B cell (primary cell): ENCODE results near the gene ODF2. TPM values are rescaled to one million over a fixed set of nuclear protein-coding genes. Genes with fewer than 3 reads are reported as not detected.

Experiments used
- ATAC-seq: fragments of 200-7000 bp; cut with Tn5 transposase; one replicate; pipeline ENCODE4 v1.10.0; 2021; ENCODE audit warnings: low read depth, mild to moderate bottlenecking, moderate number of reproducible peaks, moderate library complexity
- CTCF ChIA-PET: fragments of 350-600 bp; sonication (Branson Sonifier 250); formaldehyde crosslinking; loops from one replicate; lab custom pipeline; 2021; ENCODE audit warnings: antibody characterized with exemption, inconsistent platforms; lab: Charles Lee
- POLR2A ChIA-PET: fragments of 350-600 bp; sonication (Branson Sonifier 250); formaldehyde crosslinking; loops from one replicate; lab custom pipeline; 2021; ENCODE audit warnings: antibody characterized with exemption; lab: Charles Lee
- DNase-seq: peaks from one replicate; pipeline ENCODE4 v3.0.0; 2013
- H2AFZ ChIP-seq: 2 replicates; pipeline ENCODE4 v1.6.1; 2012; ENCODE audit warnings: mild to moderate bottlenecking, low read depth, low read length; ENCODE audit not compliant: insufficient read depth, poor library complexity, severe bottlenecking
- H3K27ac ChIP-seq, 2 donors: 1 replicate in 1 of 2; 2 replicates in 1 of 2; pipeline ENCODE4 v1.5.1; 2012 to 2013; ENCODE audit warnings: low read length in 2 of 2, mild to moderate bottlenecking in 2 of 2, moderate library complexity in 1 of 2
- H3K27me3 ChIP-seq, 4 experiments: fragments of 200-600 bp in 1 of 4; sonication (generic) in 1 of 4; replicated peaks in 1 of 4; 1 replicate in 2 of 4; 2 replicates in 2 of 4; pipeline versions ENCODE4 v1.6.1 to v1.7.0; 2013 to 2016; ENCODE audit warnings: low read length in 3 of 4, mild to moderate bottlenecking in 2 of 4, mixed read lengths in 1 of 4, moderate library complexity in 1 of 4; ENCODE audit not compliant: insufficient read depth in 4 of 4, control insufficient read depth in 3 of 4; ENCODE audit errors: control extremely low read depth in 1 of 4
- H3K36me3 ChIP-seq, 2 experiments: replicated peaks in 1 of 2; 1 replicate in 1 of 2; 2 replicates in 1 of 2; pipeline versions ENCODE4 v1.6.1 to v1.7.1; 2013; ENCODE audit warnings: low read length in 1 of 2; ENCODE audit not compliant: insufficient read depth in 2 of 2, control insufficient read depth in 1 of 2; ENCODE audit errors: control extremely low read depth in 1 of 2, extremely low read depth in 1 of 2
- H3K4me1 ChIP-seq, 2 donors: fragments of 200-600 bp in 1 of 2; sonication (generic) in 1 of 2; 1 replicate in 1 of 2; 2 replicates in 1 of 2; pipeline versions ENCODE4 v1.5.1 to v1.6.1; 2013 to 2017; ENCODE audit warnings: low read length in 2 of 2; ENCODE audit not compliant: control insufficient read depth in 2 of 2, insufficient read depth in 2 of 2
- H3K4me2 ChIP-seq: replicated peaks from 2 replicates; pipeline ENCODE3; 2012; ENCODE audit warnings: mild to moderate bottlenecking, low read depth, low read length; ENCODE audit not compliant: poor library complexity, severe bottlenecking
- H3K4me3 ChIP-seq, 5 experiments: fragments of 200-600 bp in 1 of 5; sonication (generic) in 1 of 5; 1 replicate in 3 of 5; 2 replicates in 2 of 5; pipeline versions ENCODE4 v1.5.1 to v1.7.0; 2011 to 2016; ENCODE audit warnings: low read length in 4 of 5, mild to moderate bottlenecking in 4 of 5, low read depth in 2 of 5, control low read depth in 1 of 5, moderate library complexity in 1 of 5; ENCODE audit not compliant: insufficient read depth in 1 of 5; ENCODE audit errors: control extremely low read depth in 1 of 5, extremely low read depth in 1 of 5
- H3K79me2 ChIP-seq: fragments of 200-600 bp; sonication (generic); one replicate; pipeline ENCODE4 v1.6.0; 2016; ENCODE audit warnings: low read length; ENCODE audit not compliant: control insufficient read depth, insufficient read depth
- H3K9ac ChIP-seq: fragments of 200-600 bp; sonication (generic); 2 replicates; pipeline ENCODE4 v1.6.1; 2017; ENCODE audit warnings: mild to moderate bottlenecking, low read length, moderate library complexity
- H3K9me3 ChIP-seq, 3 donors: one replicate each; pipeline versions ENCODE4 v1.6.1 to v1.7.1; 2013; ENCODE audit warnings: low read length in 2 of 3; ENCODE audit not compliant: control insufficient read depth in 2 of 3, insufficient read depth in 1 of 3; ENCODE audit errors: control extremely low read depth in 1 of 3
- H4K20me1 ChIP-seq: 2 replicates; pipeline ENCODE4 v1.6.0; 2012; ENCODE audit warnings: mild to moderate bottlenecking, low read length; ENCODE audit not compliant: insufficient read depth, control insufficient read depth, poor library complexity, severe bottlenecking
- H3K27ac Mint-ChIP-seq: one replicate; pipeline ENCODE4 v1.8.0; 2021; ENCODE audit warnings: mixed read lengths
- H3K27me3 Mint-ChIP-seq: one replicate; pipeline ENCODE4 v1.8.0; 2021; ENCODE audit warnings: mixed read lengths
- H3K4me1 Mint-ChIP-seq: one replicate; pipeline ENCODE4 v1.8.0; 2021; ENCODE audit warnings: mixed read lengths
- H3K4me3 Mint-ChIP-seq: one replicate; pipeline ENCODE4 v1.8.0; 2021; ENCODE audit warnings: mixed read lengths
- H3K9me3 Mint-ChIP-seq: one replicate; pipeline ENCODE4 v1.8.0; 2022; ENCODE audit warnings: mixed read lengths; ENCODE audit not compliant: insufficient read depth
- CTCF ChIP-seq: fragments of 200-600 bp; IDR thresholded peaks from one replicate; pipeline ENCODE4 v1.8.0; 2022; ENCODE audit warnings: antibody characterized with exemption, mild to moderate bottlenecking
- EZH2 ChIP-seq: IDR thresholded peaks from 2 replicates; pipeline ENCODE4 v1.6.1; 2012; ENCODE audit warnings: borderline replicate concordance, low read depth, mild to moderate bottlenecking, moderate library complexity, low read length; ENCODE audit not compliant: insufficient read depth, poor library complexity, severe bottlenecking
- WGBS: methylation state at CpG from one replicate; pipeline ENCODE4 v1.1.5; 2013; ENCODE audit warnings: missing lambda C conversion rate; ENCODE audit not compliant: insufficient coverage; 5-methylcytosine and 5-hydroxymethylcytosine counted together
- intact Hi-C: fragments of 100-400 bp; cut with micrococcal nuclease; formaldehyde crosslinking; loops from one replicate; pipeline ENCODE4 v1.10.0; 2022
- polyA plus RNA-seq: library from polyadenylated mRNA; depleted of rRNA; stranded (reverse); fragments of >200 nt; gene quantifications from 2 replicates; pipeline ENCODE4 v1.2.3, GENCODE V29; 2012
- total RNA-seq, 2 donors: library from RNA; stranded (reverse); fragments of 120-200 nt in 1 of 2; gene quantifications; 1 replicate in 1 of 2; 2 replicates in 1 of 2; pipeline versions ENCODE4 v1.2.3 to v1.2.4, GENCODE V29; 2013 to 2022

Gene ODF2
- total and polyA plus RNA-seq, 2 donors (not counting 1 experiment from before 2014, with no cell fraction given) = 30.1 to 42.9 TPM

- no peak overlapping the region for H3K27ac ChIP-seq
- no peak overlapping the region for H3K4me3 ChIP-seq
- Mint-ChIP-seq H3K27me3 (no peaks in the 10 kb centered on the region), H3K27ac (no peak overlapping the region), H3K4me1 (peaks cover 4% of the 10 kb centered on the region), H3K4me3 (no peak overlapping the region), H3K9me3 (no peaks in the 10 kb centered on the region)
- H3K36me3 ChIP-seq = peaks cover 0 to 7% of the 10 kb centered on the region in 2 experiments
- intact Hi-C loops = no loop called here
- no peaks in the 10 kb centered on the region for H3K9me3 ChIP-seq
- H3K79me2 ChIP-seq = no peaks in the 10 kb centered on the region
- no peak for DNase-seq
- no peaks in the 10 kb centered on the region for H3K27me3 ChIP-seq
- no peak overlapping the region for H3K9ac ChIP-seq
- 100% methylated on average over 3 of the region's 3 CpGs for WGBS
- peaks cover 3 to 4% of the 10 kb centered on the region in 2 donors for H3K4me1 ChIP-seq
- no peak overlapping the region for H2AFZ ChIP-seq
- no peak overlapping the region for H3K4me2 ChIP-seq
- TF ChIP-seq CTCF (no peak), EZH2 (no peak)
- ChIA-PET POLR2A (no interaction called here), CTCF (no interaction called here)
- ATAC-seq = no peak
- no peaks in the 10 kb centered on the region for H4K20me1 ChIP-seq
Observed at GRCh38 chr9:128546504-128546903, 90.7 kb downstream of the ODF2 start.

GRCh38 chr9:128548876-128549275 is 93.1 kb downstream of the ODF2 start:
- ATAC-seq (no peak), DNase-seq (no peak)
- H3K9me3 ChIP-seq = no peaks in the 10 kb centered on the region
- ChIA-PET POLR2A (no interaction called here), CTCF (interaction anchor here (1.7 kb wide), 1 partner anchor 10 kb away, joined by 4 read pairs; no protein-coding TSS in a partner anchor)
- H4K20me1 ChIP-seq = no peaks in the 10 kb centered on the region
- Mint-ChIP-seq H3K4me3 (no peak overlapping the region), H3K9me3 (no peaks in the 10 kb centered on the region), H3K27me3 (no peaks in the 10 kb centered on the region), H3K27ac (no peak overlapping the region), H3K4me1 (peaks cover 9% of the 10 kb centered on the region)
- no peak overlapping the region for H3K9ac ChIP-seq
- no peaks in the 10 kb centered on the region for H3K27me3 ChIP-seq
- no peak overlapping the region for H2AFZ ChIP-seq
- no peak overlapping the region for H3K27ac ChIP-seq
- intact Hi-C loops = no loop called here
- H3K4me1 ChIP-seq = peaks cover 12 to 16% of the 10 kb centered on the region in 2 donors
- H3K36me3 ChIP-seq = no peaks in the 10 kb centered on the region
- peaks cover 12% of the 10 kb centered on the region for H3K79me2 ChIP-seq
- TF ChIP-seq CTCF (no peak), EZH2 (no peak)
- no peak overlapping the region for H3K4me2 ChIP-seq
- 100% methylated on average over 5 of the region's 7 CpGs for WGBS
- H3K4me3 ChIP-seq = no peak overlapping the region
